HG03558 (cell line): ENCODE measurements around the gene RASSF10.

Experiments
- ATAC-seq: cut with Tn5 transposase; IDR thresholded peaks from one replicate; pipeline ENCODE4 v1.9.1; 2021; ENCODE audit warnings: moderate number of reproducible peaks; ENCODE audit not compliant: unreplicated experiment; ENCODE audit errors: extremely low read depth

Gene RASSF10

GRCh38 chr11:13008625-13009475 lies at the start of gene RASSF10:
Gene RASSF10 (plus strand): TSS chr11:13009316. CDS start chr11:13009577, 261 bp downstream.
- ATAC-seq = no peak

GRCh38 chr11:12961615-12962014 lies 47.5 kb upstream of the RASSF10 start:
- ATAC-seq = no peak

GRCh38 chr11:12962306-12962705 lies 46.8 kb upstream of the RASSF10 start:
- ATAC-seq = no peak

GRCh38 chr11:12963051-12963450 lies 46.1 kb upstream of the RASSF10 start:
- no peak for ATAC-seq

GRCh38 chr11:12963792-12964536 lies 45.2 kb upstream of the RASSF10 start:
- no peak for ATAC-seq

- no peak for ATAC-seq
Observed at GRCh38 chr11:12964650-12965049, 44.5 kb upstream of the RASSF10 start.

- no peak for ATAC-seq
Observed at GRCh38 chr11:12966002-12966401, 43.1 kb upstream of the RASSF10 start.

GRCh38 chr11:12968101-12968500 lies 41.0 kb upstream of the RASSF10 start:
- no peak for ATAC-seq

GRCh38 chr11:12968826-12969225 lies 40.3 kb upstream of the RASSF10 start:
- no peak for ATAC-seq

GRCh38 chr11:12971955-12972354 lies 37.2 kb upstream of the RASSF10 start:
- no peak for ATAC-seq

GRCh38 chr11:12973528-12974181 lies 35.5 kb upstream of the RASSF10 start:
- no peak for ATAC-seq

GRCh38 chr11:12975195-12975594 lies 33.9 kb upstream of the RASSF10 start:
- no peak for ATAC-seq

- no peak for ATAC-seq
Observed at GRCh38 chr11:12979928-12980689, 29.0 kb upstream of the RASSF10 start.

GRCh38 chr11:12981676-12982522 lies 27.2 kb upstream of the RASSF10 start:
- no peak for ATAC-seq

- ATAC-seq = no peak
Observed at GRCh38 chr11:12983336-12983735, 25.8 kb upstream of the RASSF10 start.

GRCh38 chr11:12986194-12986898 lies 22.8 kb upstream of the RASSF10 start:
- ATAC-seq = no peak

- no peak for ATAC-seq
Observed at GRCh38 chr11:12989428-12990161, 19.5 kb upstream of the RASSF10 start.

- no peak for ATAC-seq
Observed at GRCh38 chr11:12990162-12990480, 19.0 kb upstream of the RASSF10 start.
